GM12878 (cell line): Measurements from ENCODE around the gene RNF40. TPM values are rescaled to one million over a fixed set of nuclear protein-coding genes. Genes with fewer than 3 reads are reported as not detected.
A peak's percentile ranks its signal among the peaks of the same experiment; 100 is the strongest.

Experiments used
- CBFB ChIP-seq: IDR thresholded peaks from 2 replicates; pipeline ENCODE4 v1.6.1; 2016; ENCODE audit warnings: antibody characterized with exemption, low read depth
- CREB1 ChIP-seq: IDR thresholded peaks from 2 replicates; pipeline ENCODE4 v1.6.1; 2012; ENCODE audit warnings: low read depth, mild to moderate bottlenecking, inconsistent platforms
- DPF2 ChIP-seq: fragments of 450-650 bp; IDR thresholded peaks from 2 replicates; pipeline ENCODE4 v1.6.1; 2017; ENCODE audit warnings: mild to moderate bottlenecking
- HCFC1 ChIP-seq: fragments of 150-350 bp; IDR thresholded peaks from 2 replicates; pipeline ENCODE4 v1.6.1; 2014; ENCODE audit warnings: low read length
- LARP7 ChIP-seq: fragments of 450-650 bp; IDR thresholded peaks from 2 replicates; pipeline ENCODE4 v1.6.1; 2017; ENCODE audit warnings: mild to moderate bottlenecking
- MEF2B ChIP-seq: fragments of 450-650 bp; IDR thresholded peaks from 2 replicates; pipeline ENCODE4 v1.6.1; 2018; ENCODE audit warnings: mild to moderate bottlenecking, moderate library complexity; ENCODE audit not compliant: partially characterized antibody, poor library complexity, severe bottlenecking
- NR2F1 ChIP-seq: fragments of 450-650 bp; conservative IDR thresholded peaks from 2 replicates; pipeline ENCODE4 v1.6.1; 2017; ENCODE audit warnings: mild to moderate bottlenecking
- PML ChIP-seq: IDR thresholded peaks from 2 replicates; pipeline ENCODE4 v1.6.1; 2012; ENCODE audit warnings: low read length, inconsistent platforms
- POLR2AphosphoS2 ChIP-seq: IDR thresholded peaks from 2 replicates; pipeline ENCODE4 v1.6.1; 2011; ENCODE audit warnings: low read depth, mild to moderate bottlenecking, low read length, improper control_type of control experiment, moderate library complexity
- POLR2AphosphoS5 ChIP-seq: IDR thresholded peaks from 2 replicates; pipeline ENCODE4 v1.6.1; 2011; ENCODE audit warnings: mild to moderate bottlenecking, low read length, inconsistent platforms
- RB1 ChIP-seq: fragments of 450-650 bp; formaldehyde crosslinking; IDR thresholded peaks from 2 replicates; pipeline ENCODE4 v1.6.1; 2017; ENCODE audit warnings: mild to moderate bottlenecking, borderline replicate concordance
- TCF12 ChIP-seq: IDR thresholded peaks from 2 replicates; pipeline ENCODE4 v1.6.1; 2011; ENCODE audit warnings: low read depth, mild to moderate bottlenecking, low read length
- YY1 ChIP-seq: IDR thresholded peaks from 2 replicates; pipeline ENCODE4 v1.6.1; 2011; ENCODE audit warnings: low read depth, mild to moderate bottlenecking, low read length
- ZSCAN29 ChIP-seq: fragments of 450-650 bp; IDR thresholded peaks from 2 replicates; pipeline ENCODE4 v1.6.1; 2017; ENCODE audit warnings: mild to moderate bottlenecking, moderate library complexity
- polyA plus RNA-seq, 11 experiments: library from polyadenylated mRNA; depleted of rRNA in 4 of 11; unstranded in 6 of 11; stranded (reverse) in 5 of 11; fragments of >200 nt; fragmentation: Nextera tagmentation in 4 of 11; fragmentation: Illumina TruSeq in 1 of 11; extraction: Ambion mirVana in 4 of 11; extraction: Trizol in 1 of 11; gene quantifications; 1 replicate in 1 of 11; 2 replicates in 10 of 11; pipeline versions ENCODE4 v1.2.1 to v1.2.3, GENCODE V29; 2011 to 2016; ENCODE audit warnings: inconsistent platforms in 2 of 11, missing spikeins in 2 of 11, low read depth in 1 of 11
- total RNA-seq, 4 experiments: library from RNA; depleted of rRNA in 3 of 4; stranded (reverse); fragments of >200 nt in 3 of 4; fragmentation: Illumina TruSeq in 1 of 4; extraction: Trizol in 1 of 4; gene quantifications; 2 replicates each; pipeline versions ENCODE4 v1.2.1 to v1.2.3, GENCODE V29; 2013 to 2021
- TF ChIP-seq, protein P1 (sequence below): fragments of 450-650 bp; IDR thresholded peaks from 2 replicates; pipeline ENCODE4 v1.6.1; 2017; ENCODE audit warnings: mild to moderate bottlenecking, moderate library complexity
- TF ChIP-seq, protein P2 (sequence below): IDR thresholded peaks from 2 replicates; pipeline ENCODE4 v1.6.1; 2011; ENCODE audit warnings: mild to moderate bottlenecking, low read depth, low read length, moderate library complexity; ENCODE audit not compliant: insufficient replicate concordance
- TF ChIP-seq, protein P3 (sequence below): fragments of 450-650 bp; IDR thresholded peaks from 2 replicates; pipeline ENCODE4 v1.6.1; 2016; ENCODE audit warnings: mild to moderate bottlenecking
- TF ChIP-seq, protein P4 (sequence below): fragments of 150-350 bp; IDR thresholded peaks from 2 replicates; pipeline ENCODE4 v1.6.1; 2016; ENCODE audit warnings: low read depth, low read length
- TF ChIP-seq, protein P5 (sequence below): IDR thresholded peaks from 2 replicates; pipeline ENCODE4 v1.6.1; 2012; ENCODE audit warnings: low read depth, low read length, improper control_type of control experiment

RNF40 gene
- total and polyA plus RNA-seq, 10 of the 15 experiments (the other 5 are each of a cell fraction or from before 2014, with no cell fraction given), result 3.7 to 97.6 (median 58.4) TPM

DNA sequence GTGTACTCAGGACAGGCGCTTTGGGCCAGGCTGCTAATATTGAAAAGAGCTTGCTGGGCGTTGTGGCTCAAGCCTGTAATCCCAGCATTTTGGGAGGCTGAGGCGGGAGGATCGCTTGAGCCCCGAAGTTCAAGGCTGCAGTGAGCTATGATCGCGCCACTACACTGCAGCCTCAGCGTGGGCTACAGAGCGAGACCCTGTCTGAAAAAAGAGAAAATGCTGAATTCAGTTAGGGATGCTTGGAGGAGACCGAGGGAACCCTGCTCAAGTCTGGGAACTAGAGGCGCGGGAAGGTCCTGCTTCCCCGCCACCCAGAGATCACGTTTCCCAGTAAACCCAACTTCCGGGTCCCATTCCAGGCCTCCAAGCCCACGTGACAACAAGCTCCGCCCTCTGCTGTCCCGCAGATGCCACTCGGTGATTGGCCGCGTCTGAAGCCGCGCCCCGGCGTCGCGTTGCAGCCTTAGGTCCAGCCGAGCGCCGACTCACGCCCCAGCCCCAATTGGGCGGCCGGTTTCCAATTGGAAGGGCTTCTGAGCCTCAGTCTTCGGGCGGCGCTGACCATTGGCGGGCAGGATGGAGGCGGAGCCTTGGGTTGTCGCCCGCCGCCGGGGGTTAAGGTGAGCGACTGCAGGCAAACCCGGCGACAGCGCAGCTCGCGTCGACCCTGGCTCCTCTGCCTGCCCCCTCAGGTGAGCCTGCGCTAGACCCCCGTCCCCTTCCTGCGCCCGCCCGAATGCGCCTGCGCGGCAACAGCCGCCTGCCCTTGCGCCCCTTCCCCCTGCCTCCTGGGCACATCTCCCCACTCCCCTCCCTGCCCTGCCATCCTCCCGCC, 14.1 kb upstream of the RNF40 start, which contains the start of gene PHKG2 (continued):
- TF ChIP-seq, protein P1, sequence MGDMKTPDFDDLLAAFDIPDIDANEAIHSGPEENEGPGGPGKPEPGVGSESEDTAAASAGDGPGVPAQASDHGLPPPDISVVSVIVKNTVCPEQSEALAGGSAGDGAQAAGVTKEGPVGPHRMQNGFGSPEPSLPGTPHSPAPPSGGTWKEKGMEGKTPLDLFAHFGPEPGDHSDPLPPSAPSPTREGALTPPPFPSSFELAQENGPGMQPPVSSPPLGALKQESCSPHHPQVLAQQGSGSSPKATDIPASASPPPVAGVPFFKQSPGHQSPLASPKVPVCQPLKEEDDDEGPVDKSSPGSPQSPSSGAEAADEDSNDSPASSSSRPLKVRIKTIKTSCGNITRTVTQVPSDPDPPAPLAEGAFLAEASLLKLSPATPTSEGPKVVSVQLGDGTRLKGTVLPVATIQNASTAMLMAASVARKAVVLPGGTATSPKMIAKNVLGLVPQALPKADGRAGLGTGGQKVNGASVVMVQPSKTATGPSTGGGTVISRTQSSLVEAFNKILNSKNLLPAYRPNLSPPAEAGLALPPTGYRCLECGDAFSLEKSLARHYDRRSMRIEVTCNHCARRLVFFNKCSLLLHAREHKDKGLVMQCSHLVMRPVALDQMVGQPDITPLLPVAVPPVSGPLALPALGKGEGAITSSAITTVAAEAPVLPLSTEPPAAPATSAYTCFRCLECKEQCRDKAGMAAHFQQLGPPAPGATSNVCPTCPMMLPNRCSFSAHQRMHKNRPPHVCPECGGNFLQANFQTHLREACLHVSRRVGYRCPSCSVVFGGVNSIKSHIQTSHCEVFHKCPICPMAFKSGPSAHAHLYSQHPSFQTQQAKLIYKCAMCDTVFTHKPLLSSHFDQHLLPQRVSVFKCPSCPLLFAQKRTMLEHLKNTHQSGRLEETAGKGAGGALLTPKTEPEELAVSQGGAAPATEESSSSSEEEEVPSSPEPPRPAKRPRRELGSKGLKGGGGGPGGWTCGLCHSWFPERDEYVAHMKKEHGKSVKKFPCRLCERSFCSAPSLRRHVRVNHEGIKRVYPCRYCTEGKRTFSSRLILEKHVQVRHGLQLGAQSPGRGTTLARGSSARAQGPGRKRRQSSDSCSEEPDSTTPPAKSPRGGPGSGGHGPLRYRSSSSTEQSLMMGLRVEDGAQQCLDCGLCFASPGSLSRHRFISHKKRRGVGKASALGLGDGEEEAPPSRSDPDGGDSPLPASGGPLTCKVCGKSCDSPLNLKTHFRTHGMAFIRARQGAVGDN, result peak; percentile 50; the same call in 1 of the 2 replicates
- TF ChIP-seq MEF2B (peak; percentile 49), CREB1 (no peak; the same call in 1 of the 2 replicates), POLR2AphosphoS5 (peak; percentile 94), TCF12 (0 out of 2 replicates have a peak, but pooled peaks have one; percentile 8), HCFC1 (peak; percentile 43), POLR2AphosphoS2 (peak; percentile 71), YY1 (peak; percentile 44; the same call in 1 of the 2 replicates), CBFB (peak; percentile 52; the same call in 1 of the 2 replicates), LARP7 (no peak), NR2F1 (0 out of 2 replicates have a peak, but pooled peaks have one; percentile 40), ZSCAN29 (no peak), DPF2 (no peak), RB1 (peak; percentile 71; the same call in 1 of the 2 replicates), PML (peak; percentile 91)
- TF ChIP-seq, protein P2, sequence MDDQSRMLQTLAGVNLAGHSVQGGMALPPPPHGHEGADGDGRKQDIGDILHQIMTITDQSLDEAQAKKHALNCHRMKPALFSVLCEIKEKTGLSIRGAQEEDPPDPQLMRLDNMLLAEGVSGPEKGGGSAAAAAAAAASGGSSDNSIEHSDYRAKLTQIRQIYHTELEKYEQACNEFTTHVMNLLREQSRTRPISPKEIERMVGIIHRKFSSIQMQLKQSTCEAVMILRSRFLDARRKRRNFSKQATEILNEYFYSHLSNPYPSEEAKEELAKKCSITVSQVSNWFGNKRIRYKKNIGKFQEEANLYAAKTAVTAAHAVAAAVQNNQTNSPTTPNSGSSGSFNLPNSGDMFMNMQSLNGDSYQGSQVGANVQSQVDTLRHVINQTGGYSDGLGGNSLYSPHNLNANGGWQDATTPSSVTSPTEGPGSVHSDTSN, result peak; percentile 43
- TF ChIP-seq, protein P3, sequence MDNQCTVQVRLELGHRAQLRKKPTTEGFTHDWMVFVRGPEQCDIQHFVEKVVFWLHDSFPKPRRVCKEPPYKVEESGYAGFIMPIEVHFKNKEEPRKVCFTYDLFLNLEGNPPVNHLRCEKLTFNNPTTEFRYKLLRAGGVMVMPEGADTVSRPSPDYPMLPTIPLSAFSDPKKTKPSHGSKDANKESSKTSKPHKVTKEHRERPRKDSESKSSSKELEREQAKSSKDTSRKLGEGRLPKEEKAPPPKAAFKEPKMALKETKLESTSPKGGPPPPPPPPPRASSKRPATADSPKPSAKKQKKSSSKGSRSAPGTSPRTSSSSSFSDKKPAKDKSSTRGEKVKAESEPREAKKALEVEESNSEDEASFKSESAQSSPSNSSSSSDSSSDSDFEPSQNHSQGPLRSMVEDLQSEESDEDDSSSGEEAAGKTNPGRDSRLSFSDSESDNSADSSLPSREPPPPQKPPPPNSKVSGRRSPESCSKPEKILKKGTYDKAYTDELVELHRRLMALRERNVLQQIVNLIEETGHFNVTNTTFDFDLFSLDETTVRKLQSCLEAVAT, result peak; percentile 97
- TF ChIP-seq, protein P4, sequence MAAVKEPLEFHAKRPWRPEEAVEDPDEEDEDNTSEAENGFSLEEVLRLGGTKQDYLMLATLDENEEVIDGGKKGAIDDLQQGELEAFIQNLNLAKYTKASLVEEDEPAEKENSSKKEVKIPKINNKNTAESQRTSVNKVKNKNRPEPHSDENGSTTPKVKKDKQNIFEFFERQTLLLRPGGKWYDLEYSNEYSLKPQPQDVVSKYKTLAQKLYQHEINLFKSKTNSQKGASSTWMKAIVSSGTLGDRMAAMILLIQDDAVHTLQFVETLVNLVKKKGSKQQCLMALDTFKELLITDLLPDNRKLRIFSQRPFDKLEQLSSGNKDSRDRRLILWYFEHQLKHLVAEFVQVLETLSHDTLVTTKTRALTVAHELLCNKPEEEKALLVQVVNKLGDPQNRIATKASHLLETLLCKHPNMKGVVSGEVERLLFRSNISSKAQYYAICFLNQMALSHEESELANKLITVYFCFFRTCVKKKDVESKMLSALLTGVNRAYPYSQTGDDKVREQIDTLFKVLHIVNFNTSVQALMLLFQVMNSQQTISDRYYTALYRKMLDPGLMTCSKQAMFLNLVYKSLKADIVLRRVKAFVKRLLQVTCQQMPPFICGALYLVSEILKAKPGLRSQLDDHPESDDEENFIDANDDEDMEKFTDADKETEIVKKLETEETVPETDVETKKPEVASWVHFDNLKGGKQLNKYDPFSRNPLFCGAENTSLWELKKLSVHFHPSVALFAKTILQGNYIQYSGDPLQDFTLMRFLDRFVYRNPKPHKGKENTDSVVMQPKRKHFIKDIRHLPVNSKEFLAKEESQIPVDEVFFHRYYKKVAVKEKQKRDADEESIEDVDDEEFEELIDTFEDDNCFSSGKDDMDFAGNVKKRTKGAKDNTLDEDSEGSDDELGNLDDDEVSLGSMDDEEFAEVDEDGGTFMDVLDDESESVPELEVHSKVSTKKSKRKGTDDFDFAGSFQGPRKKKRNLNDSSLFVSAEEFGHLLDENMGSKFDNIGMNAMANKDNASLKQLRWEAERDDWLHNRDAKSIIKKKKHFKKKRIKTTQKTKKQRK, result no peak
- TF ChIP-seq, protein P5, sequence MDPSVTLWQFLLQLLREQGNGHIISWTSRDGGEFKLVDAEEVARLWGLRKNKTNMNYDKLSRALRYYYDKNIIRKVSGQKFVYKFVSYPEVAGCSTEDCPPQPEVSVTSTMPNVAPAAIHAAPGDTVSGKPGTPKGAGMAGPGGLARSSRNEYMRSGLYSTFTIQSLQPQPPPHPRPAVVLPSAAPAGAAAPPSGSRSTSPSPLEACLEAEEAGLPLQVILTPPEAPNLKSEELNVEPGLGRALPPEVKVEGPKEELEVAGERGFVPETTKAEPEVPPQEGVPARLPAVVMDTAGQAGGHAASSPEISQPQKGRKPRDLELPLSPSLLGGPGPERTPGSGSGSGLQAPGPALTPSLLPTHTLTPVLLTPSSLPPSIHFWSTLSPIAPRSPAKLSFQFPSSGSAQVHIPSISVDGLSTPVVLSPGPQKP, result peak; percentile 21; the same call in 1 of the 2 replicates
